Measurements from ENCODE around the gene SLC2A9.

Gene SLC2A9

GRCh38 chr4:9943761-9944160 lies 77.5 kb downstream of the SLC2A9 start:
- no peak for TF ChIP-seq CTCF (IDR thresholded peaks at IDR 0.05; ENCODE audit: low read depth, low read length, missing control alignments)
- no peak for DNase-seq (ENCODE audit: low read depth)
- H3K4me3 ChIP-seq (ENCODE audit: low read depth, low read length), result no peak overlapping the region

GRCh38 chr4:9942921-9943600 lies 78.2 kb downstream of the SLC2A9 start:
- TF ChIP-seq CTCF (IDR thresholded peaks at IDR 0.05; ENCODE audit: low read depth, low read length, missing control alignments), result no peak
- no peak for DNase-seq (ENCODE audit: low read depth)
- no peak overlapping the region for H3K4me3 ChIP-seq (ENCODE audit: low read depth, low read length)

GRCh38 chr4:9942139-9942538 lies 79.2 kb downstream of the SLC2A9 start:
- DNase-seq (ENCODE audit: low read depth), result no peak
- no peak for TF ChIP-seq CTCF (IDR thresholded peaks at IDR 0.05; ENCODE audit: low read depth, low read length, missing control alignments)
- H3K4me3 ChIP-seq (ENCODE audit: low read depth, low read length), result no peak overlapping the region

GRCh38 chr4:9940041-9940440 lies 81.3 kb downstream of the SLC2A9 start:
- H3K4me3 ChIP-seq (ENCODE audit: low read depth, low read length), result no peak overlapping the region
- no peak for TF ChIP-seq CTCF (IDR thresholded peaks at IDR 0.05; ENCODE audit: low read depth, low read length, missing control alignments)
- DNase-seq (ENCODE audit: low read depth), result no peak

- H3K4me3 ChIP-seq (ENCODE audit: low read depth, low read length), result no peak overlapping the region
- no peak for DNase-seq (ENCODE audit: low read depth)
- TF ChIP-seq CTCF (IDR thresholded peaks at IDR 0.05; ENCODE audit: low read depth, low read length, missing control alignments), result no peak
Measured at GRCh38 chr4:9938933-9939332, 82.4 kb downstream of the SLC2A9 start.

- DNase-seq (ENCODE audit: low read depth), result no peak
- TF ChIP-seq CTCF (IDR thresholded peaks at IDR 0.05; ENCODE audit: low read depth, low read length, missing control alignments), result no peak
- H3K4me3 ChIP-seq (ENCODE audit: low read depth, low read length), result no peak overlapping the region
Measured at GRCh38 chr4:9937078-9937477, 84.2 kb downstream of the SLC2A9 start.

- DNase-seq (ENCODE audit: low read depth), result no peak
- H3K4me3 ChIP-seq (ENCODE audit: low read depth, low read length), result no peak overlapping the region
- no peak for TF ChIP-seq CTCF (IDR thresholded peaks at IDR 0.05; ENCODE audit: low read depth, low read length, missing control alignments)
Measured at GRCh38 chr4:9936129-9936644, 85.1 kb downstream of the SLC2A9 start.

All from GM12864 (cell line).